Fibroblast of upper back skin (primary cell): ENCODE data around the gene DNAJC22.
"Not testable (repeated sequence)": the region's sequence is repeated elsewhere in the genome, so short reads cannot be mapped to it uniquely, and the experiment has no call there.

Source experiments
- DNase-seq: peaks from one replicate; pipeline ENCODE4 v3.0.0-alpha.2; 2013

The DNAJC22 gene

DNA sequence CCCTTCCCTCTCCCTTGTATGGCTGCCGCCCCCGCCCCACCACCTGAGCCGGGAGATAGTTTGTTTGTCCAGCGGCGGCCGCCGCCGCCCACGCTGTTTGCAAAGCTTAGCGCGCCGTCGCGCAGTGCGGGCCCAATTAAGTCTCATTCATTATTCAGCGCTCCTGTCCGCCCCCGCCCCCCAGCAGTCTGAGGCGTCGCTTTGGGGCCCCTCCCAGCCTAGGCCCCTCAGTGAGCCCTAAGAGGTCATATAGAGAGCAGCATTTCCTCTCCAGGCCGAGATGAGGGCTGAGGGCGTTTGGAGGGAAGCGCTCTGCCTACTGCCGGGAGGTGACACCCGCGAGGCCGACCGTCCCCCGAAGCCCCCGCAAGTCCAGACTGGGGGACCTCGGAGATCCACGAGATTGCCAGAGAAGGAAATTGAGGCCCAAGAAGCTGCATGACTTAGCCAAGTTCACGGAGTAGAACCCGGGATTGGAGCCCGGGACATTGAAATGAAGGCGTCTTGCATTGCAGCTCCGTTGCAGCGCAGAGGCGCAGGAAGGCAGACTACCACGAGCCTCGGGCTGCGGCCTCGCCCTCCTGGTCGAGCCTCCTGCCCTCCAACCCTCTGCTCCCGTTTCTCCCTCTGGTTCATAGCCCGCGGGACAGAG is at the start of gene DNAJC22:
TSS of gene DNAJC22 (plus strand) at position 230 of the 652 bp plus-strand sequence. CDS start 1,985 bp downstream, outside the sequence.
- no peak for DNase-seq

DNA sequence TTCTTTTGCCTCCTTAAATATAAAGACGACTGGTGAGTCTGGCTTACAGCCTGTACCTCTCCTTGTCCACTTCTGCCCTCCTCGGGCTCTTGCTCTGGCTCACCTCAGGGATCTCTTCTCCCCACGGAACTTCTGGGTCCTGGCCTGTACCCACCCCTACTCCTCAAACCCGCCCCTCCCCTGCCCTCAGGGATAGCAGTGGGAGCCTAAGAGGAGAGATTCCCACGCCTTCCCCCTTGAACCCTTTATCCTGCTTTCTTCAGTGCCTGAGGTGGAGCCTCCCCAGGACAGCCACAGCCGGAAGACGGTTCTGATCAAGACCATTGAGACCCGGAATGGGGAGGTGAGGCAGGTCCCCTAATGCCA is 49.0 kb upstream of the DNAJC22 start:
- DNase-seq, result no peak

- DNase-seq, result no peak
Measured at GRCh38 chr12:49298160-49298559, 48.5 kb upstream of the DNAJC22 start.

DNA sequence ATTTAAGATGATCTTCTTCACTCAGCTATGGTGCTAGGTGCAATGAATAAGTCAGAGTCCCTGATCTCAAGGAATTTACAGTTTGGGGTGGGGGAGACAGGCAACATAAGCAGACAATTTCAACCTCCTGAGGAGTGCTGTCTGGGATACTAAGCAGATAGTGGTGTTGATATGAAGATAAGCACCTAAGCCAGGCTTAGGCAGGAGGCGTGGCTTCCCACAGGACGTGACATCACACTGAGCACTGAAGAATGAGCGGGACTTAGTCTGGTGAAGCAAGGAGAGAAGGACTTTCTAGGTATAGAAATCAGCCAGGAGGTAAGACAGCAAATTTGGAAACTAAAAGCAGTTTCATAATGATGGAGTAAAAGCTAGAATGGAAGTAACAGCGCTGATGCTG is 44.9 kb upstream of the DNAJC22 start:
- no peak for DNase-seq

- DNase-seq, result peak; percentile 34
Measured at GRCh38 chr12:49304161-49304560, 42.5 kb upstream of the DNAJC22 start.

GRCh38 chr12:49305762-49306510 is 40.8 kb upstream of the DNAJC22 start:
- no peak for DNase-seq

DNA sequence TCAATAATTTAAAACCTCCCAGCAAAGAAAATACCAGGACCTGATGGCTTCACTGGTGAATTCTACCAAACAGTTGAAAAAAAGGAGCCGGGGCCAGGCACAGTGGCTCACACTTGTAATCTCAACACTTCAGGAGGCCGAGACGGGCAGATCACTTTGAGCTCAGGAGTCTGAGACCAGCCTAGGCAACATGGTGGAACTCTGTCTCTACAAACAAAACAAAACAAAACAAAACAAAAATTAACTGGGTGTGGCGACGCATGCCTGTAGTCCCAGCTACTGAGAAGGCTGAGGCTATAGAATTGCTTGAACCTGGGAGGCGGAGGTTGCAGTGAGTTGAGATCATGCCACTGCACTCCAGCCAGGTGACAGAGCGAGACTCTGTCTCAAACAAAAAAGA is 37.3 kb upstream of the DNAJC22 start:
- DNase-seq, result no peak

- not testable (repeated sequence) for DNase-seq
Measured at GRCh38 chr12:49310451-49311000, 36.2 kb upstream of the DNAJC22 start.

- DNase-seq, result no peak
Measured at GRCh38 chr12:49314811-49315210, 31.9 kb upstream of the DNAJC22 start.

- not testable (repeated sequence) for DNase-seq
Measured at GRCh38 chr12:49317118-49317517, 29.6 kb upstream of the DNAJC22 start.

DNA sequence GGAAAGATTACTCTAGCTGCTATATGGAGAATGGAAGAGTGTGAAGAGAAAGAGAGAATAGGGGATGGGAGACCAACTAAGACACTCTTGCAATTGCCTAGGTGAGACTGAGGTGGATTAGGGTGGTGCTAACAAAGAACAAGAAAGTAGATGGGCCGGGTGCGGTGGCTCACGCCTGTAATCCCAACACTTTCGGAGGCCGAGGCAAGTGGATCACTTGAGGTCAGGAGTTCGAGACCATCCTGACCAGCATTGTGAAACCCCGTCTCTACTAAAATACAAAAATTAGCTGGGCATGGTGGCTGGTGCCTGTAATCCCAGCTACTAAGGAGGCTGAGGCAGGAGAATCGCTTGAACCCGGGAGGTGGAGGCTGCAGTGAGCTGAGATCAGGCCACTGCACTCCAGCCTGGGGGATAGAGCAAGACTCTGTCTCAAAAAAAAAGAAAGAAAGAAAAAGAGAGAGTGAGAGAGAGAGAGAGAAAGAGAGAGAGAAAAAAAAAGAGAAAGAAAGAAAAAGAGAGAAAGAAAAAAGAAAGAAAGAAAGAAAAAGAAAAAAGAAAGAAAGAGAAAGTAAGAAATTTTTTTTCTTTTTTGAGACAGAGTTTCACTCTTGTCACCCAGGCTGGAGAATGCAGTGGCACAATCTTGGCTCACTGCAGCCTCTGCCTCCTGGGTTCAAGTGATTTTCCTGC is 26.1 kb upstream of the DNAJC22 start:
- not testable (repeated sequence) for DNase-seq

DNA sequence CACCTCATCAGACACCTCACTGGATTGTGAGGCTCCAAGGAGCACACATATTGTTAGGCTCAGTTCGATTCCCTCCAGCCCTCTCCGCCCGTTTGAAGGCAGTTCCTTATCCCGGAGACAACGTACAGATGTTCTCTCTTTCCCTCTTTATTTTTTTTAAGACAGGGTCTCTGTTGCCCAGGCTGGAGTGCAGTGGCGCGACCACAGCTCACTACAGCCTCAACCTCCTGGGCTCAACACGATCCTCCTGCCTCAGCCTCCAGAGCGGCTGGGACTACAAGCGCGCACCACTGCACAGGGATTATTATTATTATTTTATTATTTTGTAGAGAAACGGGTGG is 24.4 kb upstream of the DNAJC22 start:
- DNase-seq, result no peak

GRCh38 chr12:49322708-49323523 is 23.8 kb upstream of the DNAJC22 start, which contains the start of gene TROAP:
TSS of gene TROAP (plus strand) at chr12:49323255. CDS start at chr12:49323609, 354 bp downstream.
- peak; percentile 99 for DNase-seq

GRCh38 chr12:49323524-49324097 is 23.1 kb upstream of the DNAJC22 start:
- DNase-seq, result no peak

DNA sequence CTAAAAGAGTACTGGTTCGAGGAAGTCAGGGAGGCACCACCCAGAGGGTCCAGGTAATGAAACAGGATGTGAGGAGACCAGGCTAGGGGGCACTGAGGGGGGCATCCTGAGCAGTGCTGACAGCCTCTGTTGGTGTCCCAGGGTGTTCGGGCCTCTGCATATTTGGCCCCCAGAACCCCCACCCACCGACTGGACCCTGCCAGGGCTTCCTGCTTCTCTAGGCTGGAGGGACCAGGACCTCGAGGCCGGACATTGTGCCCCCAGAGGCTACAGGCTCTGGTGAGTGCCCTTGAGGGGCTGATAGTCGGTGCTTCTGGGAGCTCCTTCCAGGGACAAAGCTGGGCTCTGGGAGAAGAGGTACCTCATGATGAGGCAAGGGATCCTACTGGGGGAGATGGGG is 21.1 kb upstream of the DNAJC22 start:
- DNase-seq, result no peak

GRCh38 chr12:49327368-49327767 is 19.3 kb upstream of the DNAJC22 start:
- DNase-seq, result no peak

DNA sequence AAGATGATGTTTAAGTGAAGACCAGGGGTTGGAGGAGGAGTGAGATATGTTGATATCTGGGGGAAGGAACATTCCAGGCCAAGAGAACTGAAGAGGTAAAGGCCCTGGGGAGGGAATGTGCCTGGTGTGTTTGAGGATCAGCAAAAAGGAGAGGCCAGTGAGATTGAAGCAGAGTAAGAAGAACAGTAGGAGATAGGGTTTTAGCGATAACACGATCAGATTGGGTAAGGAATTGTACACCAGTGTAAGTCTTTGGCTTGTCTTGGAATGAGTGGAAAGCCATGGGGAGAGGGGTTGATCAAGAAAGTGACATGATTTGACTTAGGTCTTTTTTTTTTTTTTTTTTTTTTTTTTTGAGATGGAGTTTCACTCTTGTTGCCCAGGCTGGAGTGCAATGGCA is 18.8 kb upstream of the DNAJC22 start:
- no peak for DNase-seq

DNA sequence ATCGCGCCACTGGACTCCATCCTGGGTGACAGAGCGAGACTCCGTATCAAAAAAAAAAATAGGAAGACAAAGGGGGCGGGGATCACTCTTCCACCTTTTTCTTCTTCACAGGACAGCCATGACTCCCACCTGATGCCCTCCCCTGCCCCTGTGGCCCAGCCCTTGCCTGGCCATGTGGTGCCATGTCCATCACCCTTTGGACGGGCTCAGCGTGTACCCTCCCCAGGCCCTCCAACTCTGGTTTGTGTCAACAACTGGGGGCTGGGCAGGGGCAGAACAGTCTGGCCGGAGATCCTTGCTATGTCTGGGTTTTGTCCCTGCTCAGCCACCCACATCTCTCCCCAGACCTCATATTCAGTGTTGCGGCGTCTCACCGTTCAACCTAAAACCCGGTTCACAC is 17.9 kb upstream of the DNAJC22 start:
- no peak for DNase-seq

GRCh38 chr12:49330032-49330619 is 16.6 kb upstream of the DNAJC22 start:
- DNase-seq, result no peak

GRCh38 chr12:49330631-49331379 is 15.9 kb upstream of the DNAJC22 start:
- DNase-seq, result no peak
